ENCODE data around the gene PNMA8C.

- TF ChIP-seq, protein P1, sequence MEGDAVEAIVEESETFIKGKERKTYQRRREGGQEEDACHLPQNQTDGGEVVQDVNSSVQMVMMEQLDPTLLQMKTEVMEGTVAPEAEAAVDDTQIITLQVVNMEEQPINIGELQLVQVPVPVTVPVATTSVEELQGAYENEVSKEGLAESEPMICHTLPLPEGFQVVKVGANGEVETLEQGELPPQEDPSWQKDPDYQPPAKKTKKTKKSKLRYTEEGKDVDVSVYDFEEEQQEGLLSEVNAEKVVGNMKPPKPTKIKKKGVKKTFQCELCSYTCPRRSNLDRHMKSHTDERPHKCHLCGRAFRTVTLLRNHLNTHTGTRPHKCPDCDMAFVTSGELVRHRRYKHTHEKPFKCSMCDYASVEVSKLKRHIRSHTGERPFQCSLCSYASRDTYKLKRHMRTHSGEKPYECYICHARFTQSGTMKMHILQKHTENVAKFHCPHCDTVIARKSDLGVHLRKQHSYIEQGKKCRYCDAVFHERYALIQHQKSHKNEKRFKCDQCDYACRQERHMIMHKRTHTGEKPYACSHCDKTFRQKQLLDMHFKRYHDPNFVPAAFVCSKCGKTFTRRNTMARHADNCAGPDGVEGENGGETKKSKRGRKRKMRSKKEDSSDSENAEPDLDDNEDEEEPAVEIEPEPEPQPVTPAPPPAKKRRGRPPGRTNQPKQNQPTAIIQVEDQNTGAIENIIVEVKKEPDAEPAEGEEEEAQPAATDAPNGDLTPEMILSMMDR (IDR thresholded peaks at IDR 0.05), result no peak
- TF ChIP-seq POLR2AphosphoS5 (IDR thresholded peaks at IDR 0.05), result no peak
- no peak for TF ChIP-seq POLR2A (IDR thresholded peaks at IDR 0.05)
- no peak for TF ChIP-seq EP300 (IDR thresholded peaks at IDR 0.05)
Observed at GRCh38 chr19:46448601-46449000, 19.9 kb upstream of the PNMA8C start.
